Activated gamma-delta T cell treated with Interleukin-2 at 50 U/mL for 16 hours (primary cell): Measurements from ENCODE around the gene DSC1.

ENCODE experiments used
- DNase-seq: peaks from one replicate; pipeline ENCODE4 v3.0.0-alpha.2; 2020

Gene DSC1

GRCh38 chr18:31102941-31103340 is 59.7 kb downstream of the DSC1 start:
- no peak for DNase-seq

GRCh38 chr18:31102025-31102684 is 60.5 kb downstream of the DSC1 start, which contains the start of gene DSC2:
DSC2 (minus strand) TSS chr18:31102421; CDS start chr18:31101971, 450 bp downstream.
- no peak for DNase-seq

- no peak for DNase-seq
These were observed 61.3 kb downstream of the DSC1 start for GRCh38 chr18:31101183-31102024.

GRCh38 chr18:31100436-31101182 is 62.0 kb downstream of the DSC1 start:
- DNase-seq, result no peak

GRCh38 chr18:31099450-31100230 is 63.0 kb downstream of the DSC1 start:
- DNase-seq, result no peak

- DNase-seq, result no peak
These were observed 63.8 kb downstream of the DSC1 start for GRCh38 chr18:31098878-31099277.

- DNase-seq, result no peak
These were observed 65.0 kb downstream of the DSC1 start for GRCh38 chr18:31097666-31098065.

- no peak for DNase-seq
These were observed 68.8 kb downstream of the DSC1 start for GRCh38 chr18:31093880-31094279.

GRCh38 chr18:31093294-31093693 is 69.4 kb downstream of the DSC1 start:
- no peak for DNase-seq

GRCh38 chr18:31091350-31091749 is 71.3 kb downstream of the DSC1 start:
- no peak for DNase-seq

GRCh38 chr18:31088532-31088931 is 74.1 kb downstream of the DSC1 start:
- DNase-seq, result no peak

GRCh38 chr18:31079973-31080372 is 82.7 kb downstream of the DSC1 start:
- no peak for DNase-seq
